GM19467 (cell line): Measurements from ENCODE around the gene SORL1.
"Not testable (repeated sequence)": the region's sequence is repeated elsewhere in the genome, so short reads cannot be mapped to it uniquely, and the experiment has no call there.

Experiments used
- ATAC-seq: cut with Tn5 transposase; IDR thresholded peaks from one replicate; pipeline ENCODE4 v1.9.1; 2021; ENCODE audit warnings: mild to moderate bottlenecking, moderate library complexity; ENCODE audit not compliant: unreplicated experiment

SORL1 gene

GRCh38 chr11:121613724-121614123 is 161.6 kb downstream of the SORL1 start:
- no peak for ATAC-seq

- ATAC-seq: no peak
Measured at GRCh38 chr11:121614636-121615240, 162.6 kb downstream of the SORL1 start.

- ATAC-seq: no peak
Measured at GRCh38 chr11:121615501-121615900, 163.4 kb downstream of the SORL1 start.

GRCh38 chr11:121618516-121618915 is 166.4 kb downstream of the SORL1 start:
- no peak for ATAC-seq

GRCh38 chr11:121625777-121626506 is 173.8 kb downstream of the SORL1 start:
- no peak for ATAC-seq

GRCh38 chr11:121626507-121626875 is 174.4 kb downstream of the SORL1 start:
- ATAC-seq: no peak

- no peak for ATAC-seq
Measured at GRCh38 chr11:121626980-121627379, 174.9 kb downstream of the SORL1 start.

- ATAC-seq: no peak
Measured at GRCh38 chr11:121630041-121630440, 177.9 kb downstream of the SORL1 start.

- no peak for ATAC-seq
Measured at GRCh38 chr11:121631456-121631855, 179.3 kb downstream of the SORL1 start.

- no peak for ATAC-seq
Measured at GRCh38 chr11:121634273-121634672, 182.2 kb downstream of the SORL1 start.

- ATAC-seq: no peak
Measured at GRCh38 chr11:121634889-121635288, 182.8 kb downstream of the SORL1 start.

- no peak for ATAC-seq
Measured at GRCh38 chr11:121636081-121636799, 184.1 kb downstream of the SORL1 start.

- ATAC-seq: no peak
Measured at GRCh38 chr11:121636800-121637176, 184.7 kb downstream of the SORL1 start.

GRCh38 chr11:121637587-121637986 is 185.5 kb downstream of the SORL1 start:
- not testable (repeated sequence) for ATAC-seq

GRCh38 chr11:121643479-121644186 is 191.5 kb downstream of the SORL1 start:
- ATAC-seq: no peak

GRCh38 chr11:121644187-121644512 is 192.0 kb downstream of the SORL1 start:
- ATAC-seq: no peak

GRCh38 chr11:121645001-121645400 is 192.9 kb downstream of the SORL1 start:
- no peak for ATAC-seq

- ATAC-seq: no peak
Measured at GRCh38 chr11:121645596-121645995, 193.5 kb downstream of the SORL1 start.

- ATAC-seq: no peak
Measured at GRCh38 chr11:121648306-121648705, 196.2 kb downstream of the SORL1 start.

GRCh38 chr11:121649798-121650197 is 197.7 kb downstream of the SORL1 start:
- ATAC-seq: no peak
